GM12874 (cell line): ENCODE results near the gene KATNB1.

Experiments used
- TF ChIP-seq, protein P1 (sequence below): IDR thresholded peaks from 2 replicates; pipeline ENCODE4 v1.5.1; 2011; ENCODE audit warnings: low read depth, mild to moderate bottlenecking, control low read depth, low read length, moderate library complexity; ENCODE audit not compliant: insufficient read depth

The KATNB1 gene

DNA sequence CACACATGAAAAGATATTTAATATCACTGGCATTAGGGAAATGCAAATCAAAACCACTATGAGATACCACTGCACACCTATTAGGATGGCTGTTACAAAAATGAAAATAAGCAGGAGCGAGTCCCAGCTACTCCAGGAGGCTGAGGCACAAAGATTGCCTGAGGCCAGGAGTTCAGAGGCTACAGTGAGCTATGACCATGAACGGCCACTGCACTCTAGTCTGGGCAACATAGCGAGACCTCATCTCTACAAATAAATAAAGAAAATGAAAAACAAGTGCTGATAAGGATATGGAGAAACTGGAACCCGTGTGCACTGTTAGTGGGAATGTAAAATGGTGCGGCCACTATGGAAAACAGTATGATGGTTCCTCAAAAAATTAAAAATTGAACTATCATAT is 43.1 kb downstream of the KATNB1 start:
- TF ChIP-seq, protein P1, sequence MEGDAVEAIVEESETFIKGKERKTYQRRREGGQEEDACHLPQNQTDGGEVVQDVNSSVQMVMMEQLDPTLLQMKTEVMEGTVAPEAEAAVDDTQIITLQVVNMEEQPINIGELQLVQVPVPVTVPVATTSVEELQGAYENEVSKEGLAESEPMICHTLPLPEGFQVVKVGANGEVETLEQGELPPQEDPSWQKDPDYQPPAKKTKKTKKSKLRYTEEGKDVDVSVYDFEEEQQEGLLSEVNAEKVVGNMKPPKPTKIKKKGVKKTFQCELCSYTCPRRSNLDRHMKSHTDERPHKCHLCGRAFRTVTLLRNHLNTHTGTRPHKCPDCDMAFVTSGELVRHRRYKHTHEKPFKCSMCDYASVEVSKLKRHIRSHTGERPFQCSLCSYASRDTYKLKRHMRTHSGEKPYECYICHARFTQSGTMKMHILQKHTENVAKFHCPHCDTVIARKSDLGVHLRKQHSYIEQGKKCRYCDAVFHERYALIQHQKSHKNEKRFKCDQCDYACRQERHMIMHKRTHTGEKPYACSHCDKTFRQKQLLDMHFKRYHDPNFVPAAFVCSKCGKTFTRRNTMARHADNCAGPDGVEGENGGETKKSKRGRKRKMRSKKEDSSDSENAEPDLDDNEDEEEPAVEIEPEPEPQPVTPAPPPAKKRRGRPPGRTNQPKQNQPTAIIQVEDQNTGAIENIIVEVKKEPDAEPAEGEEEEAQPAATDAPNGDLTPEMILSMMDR = no peak

DNA sequence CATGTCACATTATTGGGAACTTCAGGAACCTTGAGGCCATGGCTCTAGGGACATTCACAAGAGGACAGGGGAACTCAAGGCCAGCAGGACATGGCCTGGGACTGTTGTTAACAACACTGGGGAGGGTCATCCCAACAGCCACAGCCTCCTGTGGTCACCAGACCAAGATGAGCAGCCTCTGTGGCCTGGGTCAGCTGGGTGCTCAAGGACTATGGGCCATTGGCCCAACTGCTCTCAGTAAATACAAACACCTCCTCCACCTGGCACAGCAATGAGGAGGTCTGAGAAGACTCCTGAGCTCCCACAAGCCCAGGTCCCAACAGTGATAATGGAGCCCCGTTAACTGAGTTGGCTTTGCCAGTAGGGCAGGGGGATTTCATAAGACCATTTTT is 45.8 kb downstream of the KATNB1 start:
- TF ChIP-seq, protein P1 = no peak

- TF ChIP-seq, protein P1 = no peak
These were observed 46.4 kb downstream of the KATNB1 start for GRCh38 chr16:57781741-57782606.

- TF ChIP-seq, protein P1 = no peak
These were observed 47.5 kb downstream of the KATNB1 start for GRCh38 chr16:57783116-57783515.

DNA sequence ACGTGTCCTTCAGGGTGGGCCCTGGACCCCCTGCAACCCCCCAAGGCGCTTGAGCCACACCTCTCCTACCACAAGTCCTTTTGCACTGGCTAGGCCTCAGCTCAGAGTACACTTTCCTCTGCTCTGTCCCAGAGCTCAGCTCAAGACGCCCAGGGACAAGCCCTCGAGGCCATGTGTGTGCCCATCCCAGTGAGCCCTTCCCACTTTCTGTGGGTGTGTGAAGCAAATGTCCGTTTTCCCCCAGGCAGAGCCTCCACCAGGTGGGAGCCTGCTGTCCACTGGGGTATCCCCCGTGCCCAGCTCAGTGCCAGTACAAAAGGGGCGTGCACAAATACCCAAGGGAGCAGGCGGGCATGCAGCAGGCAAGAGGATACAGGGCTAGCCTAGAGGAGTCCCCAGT is 48.3 kb downstream of the KATNB1 start:
- TF ChIP-seq, protein P1 = no peak

DNA sequence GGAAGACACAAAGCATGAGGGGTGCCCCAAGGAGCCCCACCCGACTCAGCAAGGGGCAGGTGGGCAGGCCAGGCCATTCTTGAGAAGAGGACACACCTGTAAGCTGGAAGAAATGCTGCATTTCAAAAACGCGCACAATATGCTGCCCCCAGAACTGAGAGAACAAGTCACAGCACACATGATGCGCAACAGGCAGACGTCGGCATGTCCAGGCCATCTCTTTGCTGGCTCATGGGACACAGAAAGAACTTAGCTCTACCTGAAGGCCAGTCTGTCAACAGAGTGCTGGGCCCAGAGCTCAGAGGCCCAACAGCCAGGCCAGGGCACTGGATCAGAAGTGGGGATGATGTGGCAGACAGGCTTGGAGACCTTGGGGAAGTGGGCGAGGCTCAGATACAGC is 48.8 kb downstream of the KATNB1 start:
- TF ChIP-seq, protein P1 = no peak

DNA sequence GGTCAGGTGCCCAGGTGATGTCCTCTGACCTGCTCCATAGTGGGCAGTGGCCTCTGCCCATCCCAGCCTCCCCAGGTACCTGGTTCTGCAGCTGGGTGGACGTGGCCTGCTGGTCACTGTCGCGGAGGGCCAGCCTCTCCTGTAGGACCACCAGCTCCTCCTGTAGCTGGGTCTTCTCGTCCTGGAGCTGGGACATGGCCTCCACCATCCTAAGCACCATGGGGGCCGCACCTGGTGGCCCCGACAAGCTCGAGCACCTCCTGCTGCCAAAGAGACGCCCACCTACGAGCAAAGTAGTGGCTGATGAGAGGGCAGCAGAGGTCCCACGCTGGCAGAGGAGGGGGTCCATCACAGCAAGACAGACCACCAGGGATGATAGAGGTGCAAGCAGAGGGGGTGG is 49.8 kb downstream of the KATNB1 start:
- TF ChIP-seq, protein P1 = no peak
